ENCODE measurements around the gene CTBP1.
A peak's percentile ranks its signal among the peaks of the same experiment; 100 is the strongest.

CTBP1 gene

GRCh38 chr4:1290165-1290977 lies 41.4 kb upstream of the CTBP1 start:
- no peak for DNase-seq (ENCODE audit: low spot score in 2 of 2)
- Mint-ChIP-seq H3K4me3 (peak overlapping the region; percentile 89), H3K36me3 (peaks cover 4% of the 10 kb centered on the region), H3K27ac (peak overlapping the region; percentile 90), H3K9me3 (peaks cover 4% of the 10 kb centered on the region), H3K4me1 (peaks cover 32% of the 10 kb centered on the region), H3K27me3 (no peaks in the 10 kb centered on the region)
- ATAC-seq (ENCODE audit: low read depth) = no peak

- peaks cover 4% of the 10 kb centered on the region for H3K9me3 Mint-ChIP-seq
Observed at GRCh38 chr4:1289207-1290164, 40.6 kb upstream of the CTBP1 start, which contains the start of gene MAEA. MAEA (plus strand) TSS chr4:1289891; CDS start chr4:1289914, 23 bp downstream.

GRCh38 chr4:1288786-1289185 lies 39.9 kb upstream of the CTBP1 start:
- DNase-seq (ENCODE audit: low spot score in 2 of 2) = no peak
- H3K27ac Mint-ChIP-seq = peak overlapping the region; percentile 90
- H3K36me3 Mint-ChIP-seq = peaks cover 4% of the 10 kb centered on the region
- peaks cover 4% of the 10 kb centered on the region for H3K9me3 Mint-ChIP-seq
- ATAC-seq (ENCODE audit: low read depth) = no peak
- H3K27me3 Mint-ChIP-seq = no peaks in the 10 kb centered on the region
- H3K4me3 Mint-ChIP-seq = peak overlapping the region; percentile 89
- peaks cover 28% of the 10 kb centered on the region for H3K4me1 Mint-ChIP-seq

More at GRCh38 chr4:1289207-1290164, 40.6 kb upstream of the CTBP1 start, which contains the start of gene MAEA:
- DNase-seq (ENCODE audit: low spot score in 2 of 2) (peak; percentile 92 to 95), ATAC-seq (ENCODE audit: low read depth) (peak; percentile 95)
- H3K36me3 Mint-ChIP-seq = peaks cover 4% of the 10 kb centered on the region
- peak within 1 kb of the TSS; percentile 89 for H3K4me3 Mint-ChIP-seq
- H3K4me1 Mint-ChIP-seq = peaks cover 29% of the 10 kb centered on the region
- peak within 1 kb of the TSS; percentile 90 for H3K27ac Mint-ChIP-seq
- H3K27me3 Mint-ChIP-seq = no peaks in the 10 kb centered on the region

GRCh38 chr4:1285790-1286553 lies 37.0 kb upstream of the CTBP1 start:
- Mint-ChIP-seq H3K27me3 (no peaks in the 10 kb centered on the region), H3K27ac (no peak overlapping the region), H3K36me3 (peaks cover 3% of the 10 kb centered on the region), H3K4me3 (no peak overlapping the region), H3K4me1 (peaks cover 10% of the 10 kb centered on the region), H3K9me3 (peaks cover 4% of the 10 kb centered on the region)
- DNase-seq (ENCODE audit: low spot score in 2 of 2) = no peak
- no peak for ATAC-seq (ENCODE audit: low read depth)

- Mint-ChIP-seq H3K4me3 (no peak overlapping the region), H3K36me3 (peaks cover 3% of the 10 kb centered on the region), H3K9me3 (peaks cover 4% of the 10 kb centered on the region)
Observed at GRCh38 chr4:1285151-1285789, 36.3 kb upstream of the CTBP1 start.

GRCh38 chr4:1283711-1284110 lies 34.8 kb upstream of the CTBP1 start:
- H3K36me3 Mint-ChIP-seq = peaks cover 10% of the 10 kb centered on the region
- H3K4me1 Mint-ChIP-seq = peaks cover 3% of the 10 kb centered on the region
- ATAC-seq (ENCODE audit: low read depth) (no peak), DNase-seq (ENCODE audit: low spot score in 2 of 2) (no peak)
- H3K27ac Mint-ChIP-seq = no peak overlapping the region
- peaks cover 4% of the 10 kb centered on the region for H3K9me3 Mint-ChIP-seq
- H3K27me3 Mint-ChIP-seq = no peaks in the 10 kb centered on the region
- H3K4me3 Mint-ChIP-seq = no peak overlapping the region

More at GRCh38 chr4:1285151-1285789, 36.3 kb upstream of the CTBP1 start:
- ATAC-seq (ENCODE audit: low read depth) (no peak), DNase-seq (ENCODE audit: low spot score in 2 of 2) (no peak)
- peaks cover 3% of the 10 kb centered on the region for H3K4me1 Mint-ChIP-seq
- H3K27me3 Mint-ChIP-seq = no peaks in the 10 kb centered on the region
- H3K27ac Mint-ChIP-seq = no peak overlapping the region

- no peak overlapping the region for H3K4me3 Mint-ChIP-seq
- no peaks in the 10 kb centered on the region for H3K9me3 Mint-ChIP-seq
- no peak for ATAC-seq (ENCODE audit: low read depth)
- H3K27me3 Mint-ChIP-seq = no peaks in the 10 kb centered on the region
- no peaks in the 10 kb centered on the region for H3K4me1 Mint-ChIP-seq
- DNase-seq (ENCODE audit: low spot score in 2 of 2) = no peak
- no peak overlapping the region for H3K27ac Mint-ChIP-seq
- H3K36me3 Mint-ChIP-seq = peaks cover 12% of the 10 kb centered on the region
Observed at GRCh38 chr4:1279253-1279652, 30.3 kb upstream of the CTBP1 start.

- Mint-ChIP-seq H3K36me3 (peaks cover 12% of the 10 kb centered on the region), H3K4me1 (no peaks in the 10 kb centered on the region), H3K9me3 (no peaks in the 10 kb centered on the region), H3K27me3 (no peaks in the 10 kb centered on the region), H3K4me3 (no peak overlapping the region), H3K27ac (no peak overlapping the region)
- DNase-seq (ENCODE audit: low spot score in 2 of 2) (no peak), ATAC-seq (ENCODE audit: low read depth) (no peak)
Observed at GRCh38 chr4:1277667-1278665, 29.0 kb upstream of the CTBP1 start.

- H3K4me1 Mint-ChIP-seq = no peaks in the 10 kb centered on the region
- H3K27me3 Mint-ChIP-seq = no peaks in the 10 kb centered on the region
- H3K4me3 Mint-ChIP-seq = no peak overlapping the region
- no peak overlapping the region for H3K27ac Mint-ChIP-seq
- H3K9me3 Mint-ChIP-seq = no peaks in the 10 kb centered on the region
- no peak for DNase-seq (ENCODE audit: low spot score in 2 of 2)
- H3K36me3 Mint-ChIP-seq = peaks cover 12% of the 10 kb centered on the region
- no peak for ATAC-seq (ENCODE audit: low read depth)
Observed at GRCh38 chr4:1276984-1277383, 28.1 kb upstream of the CTBP1 start.

GRCh38 chr4:1274871-1275270 lies 25.9 kb upstream of the CTBP1 start:
- H3K9me3 Mint-ChIP-seq = no peaks in the 10 kb centered on the region
- H3K36me3 Mint-ChIP-seq = peaks cover 12% of the 10 kb centered on the region
- H3K27ac Mint-ChIP-seq = no peak overlapping the region
- no peak overlapping the region for H3K4me3 Mint-ChIP-seq
- DNase-seq (ENCODE audit: low spot score in 2 of 2) (no peak), ATAC-seq (ENCODE audit: low read depth) (no peak)
- peaks cover 6% of the 10 kb centered on the region for H3K4me1 Mint-ChIP-seq
- H3K27me3 Mint-ChIP-seq = no peaks in the 10 kb centered on the region

GRCh38 chr4:1271686-1272085 lies 22.8 kb upstream of the CTBP1 start:
- DNase-seq (ENCODE audit: low spot score in 2 of 2) (no peak), ATAC-seq (ENCODE audit: low read depth) (no peak)
- Mint-ChIP-seq H3K4me1 (peaks cover 15% of the 10 kb centered on the region), H3K9me3 (no peaks in the 10 kb centered on the region), H3K27ac (no peak overlapping the region), H3K4me3 (no peak overlapping the region), H3K27me3 (no peaks in the 10 kb centered on the region), H3K36me3 (peaks cover 5% of the 10 kb centered on the region)

GRCh38 chr4:1269209-1269608 lies 20.3 kb upstream of the CTBP1 start:
- ATAC-seq (ENCODE audit: low read depth) (no peak), DNase-seq (ENCODE audit: low spot score in 2 of 2) (no peak)
- Mint-ChIP-seq H3K9me3 (no peaks in the 10 kb centered on the region), H3K4me3 (no peak overlapping the region), H3K4me1 (peaks cover 15% of the 10 kb centered on the region), H3K27ac (peak overlapping the region; percentile 83), H3K27me3 (no peaks in the 10 kb centered on the region), H3K36me3 (no peaks in the 10 kb centered on the region)
